Caco-2 (cell line): Measurements from ENCODE around the gene HEBP1. TPM values are rescaled to one million over a fixed set of nuclear protein-coding genes. Genes with fewer than 3 reads are reported as not detected.

Source experiments
- BruUV-seq: library from RNA; stranded (reverse); fragments of 400-500 nt; replicated peaks from 2 replicates; lab custom pipeline; 2021; lab: Mats Ljungman, UMichigan
- CTCF ChIA-PET: fragments of 300-600 bp; sonication (Branson Sonifier 250); formaldehyde crosslinking; loops from one replicate; lab custom pipeline; 2022; ENCODE audit warnings: antibody characterized with exemption; lab: Charles Lee
- POLR2A ChIA-PET: fragments of 300-600 bp; sonication (Branson Sonifier 250); formaldehyde crosslinking; loops from one replicate; lab custom pipeline; 2022; ENCODE audit warnings: antibody characterized with exemption; lab: Charles Lee
- DNase-seq, 2 experiments: peaks; one replicate each; pipeline versions ENCODE4 v3.0.0 to v3.0.0-alpha.2; 2020 to 2022
- H3K27me3 ChIP-seq: replicated peaks from 2 replicates; pipeline ENCODE4 v1.6.0; 2011; ENCODE audit warnings: low read length; ENCODE audit not compliant: control insufficient read depth, insufficient read depth
- H3K36me3 ChIP-seq: 2 replicates; pipeline ENCODE4 v1.5.1; 2011; ENCODE audit warnings: low read length; ENCODE audit not compliant: control insufficient read depth, insufficient read depth
- H3K4me1 ChIP-seq: fragments of 250-450 bp; sonication (Bioruptor Pico); 2 replicates; pipeline ENCODE4 v1.5.1; 2020; ENCODE audit warnings: mild to moderate bottlenecking
- H3K4me3 ChIP-seq: 2 replicates; pipeline ENCODE4 v1.5.1; 2011; ENCODE audit warnings: low read depth, mild to moderate bottlenecking, control low read depth, low read length
- H3K9me3 ChIP-seq: fragments of 250-450 bp; sonication (Bioruptor Pico); 2 replicates; pipeline ENCODE4 v1.5.1; 2020; ENCODE audit warnings: mild to moderate bottlenecking, moderate library complexity
- H3K27ac Mint-ChIP-seq: one replicate; pipeline ENCODE4 v1.8.0; 2022; ENCODE audit warnings: mixed read lengths; ENCODE audit not compliant: unreplicated experiment
- H3K27me3 Mint-ChIP-seq: one replicate; pipeline ENCODE4 v1.8.0; 2022; ENCODE audit warnings: mixed read lengths; ENCODE audit not compliant: insufficient read depth, unreplicated experiment
- H3K36me3 Mint-ChIP-seq: one replicate; pipeline ENCODE4 v1.8.0; 2022; ENCODE audit warnings: mild to moderate bottlenecking, mixed read lengths; ENCODE audit not compliant: insufficient read depth, unreplicated experiment
- H3K4me1 Mint-ChIP-seq: one replicate; pipeline ENCODE4 v1.8.0; 2022; ENCODE audit warnings: low read depth, mixed read lengths; ENCODE audit not compliant: unreplicated experiment
- H3K4me3 Mint-ChIP-seq: one replicate; pipeline ENCODE4 v1.8.0; 2022; ENCODE audit warnings: mild to moderate bottlenecking, moderate library complexity, mixed read lengths; ENCODE audit not compliant: unreplicated experiment
- H3K9me3 Mint-ChIP-seq: one replicate; pipeline ENCODE4 v1.8.0; 2022; ENCODE audit warnings: mixed read lengths; ENCODE audit not compliant: unreplicated experiment
- intact Hi-C: fragments of 100-400 bp; cut with micrococcal nuclease; formaldehyde crosslinking; loops from one replicate; pipeline ENCODE4 v1.10.0; 2022; ENCODE audit not compliant: unreplicated experiment
- total RNA-seq: library from RNA; stranded (reverse); gene quantifications from 2 replicates; pipeline ENCODE4 v1.2.3, GENCODE V29; 2022
- TF ChIP-seq, protein P1 (sequence below), 2 experiments: fragments of 200-600 bp in 1 of 2; IDR thresholded peaks; 1 replicate in 1 of 2; 2 replicates in 1 of 2; pipeline versions ENCODE4 v1.5.1 to v1.8.0; 2011 to 2022; ENCODE audit warnings: antibody characterized with exemption in 1 of 2, control low read depth in 1 of 2, inconsistent platforms in 1 of 2, low read depth in 1 of 2, low read length in 1 of 2, mild to moderate bottlenecking in 1 of 2, moderate library complexity in 1 of 2; ENCODE audit not compliant: insufficient read depth in 1 of 2, severe bottlenecking in 1 of 2, unreplicated experiment in 1 of 2

HEBP1 gene
- total RNA-seq, 1 experiment from 2014 or later = 55.8 TPM

- no peaks in the 10 kb centered on the region for H3K9me3 ChIP-seq
- no peak overlapping the region for H3K27ac Mint-ChIP-seq
- peaks cover 6% of the 10 kb centered on the region for H3K36me3 Mint-ChIP-seq
- TF ChIP-seq, protein P1, sequence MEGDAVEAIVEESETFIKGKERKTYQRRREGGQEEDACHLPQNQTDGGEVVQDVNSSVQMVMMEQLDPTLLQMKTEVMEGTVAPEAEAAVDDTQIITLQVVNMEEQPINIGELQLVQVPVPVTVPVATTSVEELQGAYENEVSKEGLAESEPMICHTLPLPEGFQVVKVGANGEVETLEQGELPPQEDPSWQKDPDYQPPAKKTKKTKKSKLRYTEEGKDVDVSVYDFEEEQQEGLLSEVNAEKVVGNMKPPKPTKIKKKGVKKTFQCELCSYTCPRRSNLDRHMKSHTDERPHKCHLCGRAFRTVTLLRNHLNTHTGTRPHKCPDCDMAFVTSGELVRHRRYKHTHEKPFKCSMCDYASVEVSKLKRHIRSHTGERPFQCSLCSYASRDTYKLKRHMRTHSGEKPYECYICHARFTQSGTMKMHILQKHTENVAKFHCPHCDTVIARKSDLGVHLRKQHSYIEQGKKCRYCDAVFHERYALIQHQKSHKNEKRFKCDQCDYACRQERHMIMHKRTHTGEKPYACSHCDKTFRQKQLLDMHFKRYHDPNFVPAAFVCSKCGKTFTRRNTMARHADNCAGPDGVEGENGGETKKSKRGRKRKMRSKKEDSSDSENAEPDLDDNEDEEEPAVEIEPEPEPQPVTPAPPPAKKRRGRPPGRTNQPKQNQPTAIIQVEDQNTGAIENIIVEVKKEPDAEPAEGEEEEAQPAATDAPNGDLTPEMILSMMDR (IDR thresholded peaks at IDR 0.05; ENCODE audit: insufficient read depth in 1 of 2, low read depth in 1 of 2, low read length in 1 of 2, severe bottlenecking in 1 of 2, unreplicated experiment in 1 of 2) = no peak
- H3K4me3 Mint-ChIP-seq = no peak overlapping the region
- DNase-seq = no peak
- CTCF ChIA-PET = interaction anchor here (0.7 to 1.5 kb wide), 2 partner anchors 10 to 224 kb away, joined by 4 read pairs; no protein-coding TSS in a partner anchor
- intact Hi-C loops = no loop called here
- peaks cover 46% of the 10 kb centered on the region for H3K4me1 Mint-ChIP-seq
- no peak overlapping the region for H3K4me3 ChIP-seq
- H3K9me3 Mint-ChIP-seq = no peaks in the 10 kb centered on the region
- peaks cover 42% of the 10 kb centered on the region for H3K4me1 ChIP-seq
- no peaks in the 10 kb centered on the region for H3K27me3 Mint-ChIP-seq
- POLR2A ChIA-PET = no interaction called here
- H3K27me3 ChIP-seq = no peaks in the 10 kb centered on the region
- 0 out of 2 replicates have a peak, but pooled peaks cover 2% of the 10 kb centered on the region for H3K36me3 ChIP-seq
- BruUV-seq = no TSS peak
Measured at GRCh38 chr12:12993367-12993766, 6.7 kb downstream of the HEBP1 start.

DNA sequence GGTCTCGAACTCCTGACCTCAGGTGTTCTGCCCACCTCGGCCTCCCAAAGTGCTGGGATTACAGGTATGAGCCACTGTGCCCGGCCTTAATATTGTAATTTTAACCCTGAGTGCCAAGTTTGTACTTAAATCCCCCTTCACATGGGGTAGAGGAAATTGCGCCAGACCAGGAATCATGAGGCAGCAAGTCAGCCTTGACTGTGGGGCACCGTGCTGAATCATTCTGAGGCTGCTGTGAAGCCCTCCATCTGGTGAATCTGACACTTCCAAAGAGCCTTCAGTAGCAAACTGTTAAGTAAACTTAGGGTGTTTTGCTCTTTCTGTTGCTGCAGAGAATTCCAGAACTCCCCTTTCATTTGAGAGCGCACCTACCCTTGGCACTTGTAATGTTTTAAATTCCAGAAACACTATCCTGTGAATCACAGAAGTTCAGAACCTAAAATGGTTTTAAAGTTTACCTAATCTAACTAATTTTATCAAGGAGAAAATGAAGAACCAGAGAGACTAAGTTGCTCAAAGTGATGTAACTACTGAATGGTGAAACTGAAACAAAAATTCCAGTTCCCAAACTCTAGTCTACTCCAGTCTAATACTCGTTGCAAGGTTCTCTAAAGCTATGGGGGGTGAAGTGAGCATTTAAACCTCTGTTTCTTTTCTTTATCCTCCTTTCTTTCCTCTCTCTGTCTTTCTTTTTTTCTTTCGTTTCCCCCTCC is 7.5 kb downstream of the HEBP1 start:
- no peaks in the 10 kb centered on the region for H3K9me3 ChIP-seq
- no peak overlapping the region for H3K27ac Mint-ChIP-seq
- no peaks in the 10 kb centered on the region for H3K27me3 Mint-ChIP-seq
- intact Hi-C loops = no loop called here
- CTCF ChIA-PET = interaction anchor here (0.7 to 1.5 kb wide), 2 partner anchors 9 to 225 kb away, joined by 4 read pairs; no protein-coding TSS in a partner anchor
- H3K4me3 Mint-ChIP-seq = no peak overlapping the region
- POLR2A ChIA-PET = no interaction called here
- H3K27me3 ChIP-seq = no peaks in the 10 kb centered on the region
- BruUV-seq = no TSS peak
- TF ChIP-seq, protein P1 (IDR thresholded peaks at IDR 0.05; ENCODE audit: insufficient read depth in 1 of 2, low read depth in 1 of 2, low read length in 1 of 2, severe bottlenecking in 1 of 2, unreplicated experiment in 1 of 2) = no peak
- peaks cover 6% of the 10 kb centered on the region for H3K36me3 Mint-ChIP-seq
- 0 out of 2 replicates have a peak, but pooled peaks cover 2% of the 10 kb centered on the region for H3K36me3 ChIP-seq
- H3K4me1 Mint-ChIP-seq = peaks cover 38% of the 10 kb centered on the region
- no peak overlapping the region for H3K4me3 ChIP-seq
- H3K4me1 ChIP-seq = peaks cover 36% of the 10 kb centered on the region
- no peak for DNase-seq
- no peaks in the 10 kb centered on the region for H3K9me3 Mint-ChIP-seq

DNA sequence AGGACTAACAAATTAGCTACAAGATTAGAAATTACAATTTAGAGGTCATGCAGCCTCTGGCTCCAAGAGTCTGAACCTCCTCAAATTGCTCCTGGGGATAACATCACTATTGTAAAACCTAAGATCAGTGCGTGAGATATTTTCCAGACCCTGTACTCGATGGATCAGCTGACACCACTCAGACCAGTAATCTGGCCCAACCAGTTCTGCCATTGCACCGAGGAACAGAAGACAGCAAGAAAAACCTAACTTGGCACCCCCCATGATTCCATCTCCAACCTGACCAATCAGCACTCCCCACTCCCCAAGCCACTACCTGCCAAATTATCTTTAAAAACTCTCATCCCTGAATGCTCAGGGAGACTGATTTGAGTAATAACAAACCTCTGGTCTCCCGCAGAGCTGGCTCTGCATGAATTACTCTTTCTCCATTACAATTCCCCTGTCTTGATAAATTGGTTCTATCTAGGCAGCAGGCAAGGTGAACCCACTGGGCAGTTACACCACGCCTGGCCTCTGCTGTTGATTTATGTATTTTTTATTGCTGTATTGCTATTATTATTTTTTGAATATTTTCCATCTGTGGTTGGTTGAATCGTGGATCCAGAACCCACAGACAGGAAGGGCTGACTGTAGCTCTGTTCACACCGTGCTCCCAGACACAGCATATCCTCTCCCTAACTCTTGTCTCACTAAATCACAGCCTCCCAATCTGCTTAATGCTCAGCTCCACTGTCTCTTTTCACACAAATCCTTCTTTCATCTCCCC is 9.2 kb downstream of the HEBP1 start:
- H3K27ac Mint-ChIP-seq = peak overlapping the region; percentile 6
- peak overlapping the region; percentile 0 for H3K4me3 Mint-ChIP-seq

More for the DNA sequence above, 9.2 kb downstream of the HEBP1 start:
- H3K36me3 ChIP-seq = peaks cover 6% of the 10 kb centered on the region; the same call in 1 of the 2 replicates
- no TSS peak for BruUV-seq
- H3K36me3 Mint-ChIP-seq = peaks cover 6% of the 10 kb centered on the region
- no peaks in the 10 kb centered on the region for H3K27me3 Mint-ChIP-seq
- ChIA-PET POLR2A (no interaction called here), CTCF (interaction anchor here (0.5 to 1.6 kb wide), 2 partner anchors 131 to 221 kb away, joined by 3 read pairs; no protein-coding TSS in a partner anchor)
- peaks cover 35% of the 10 kb centered on the region for H3K4me1 ChIP-seq
- H3K4me1 Mint-ChIP-seq = peaks cover 31% of the 10 kb centered on the region
- intact Hi-C loops = loop anchor here (1.0 kb wide), 1 partner anchor 8 kb away; no protein-coding TSS in a partner anchor
- H3K9me3 Mint-ChIP-seq = no peaks in the 10 kb centered on the region
- H3K27me3 ChIP-seq = no peaks in the 10 kb centered on the region
- peak; percentile 51 to 62 for DNase-seq
- H3K4me3 ChIP-seq = no peak overlapping the region
- H3K9me3 ChIP-seq = no peaks in the 10 kb centered on the region
- TF ChIP-seq, protein P1 (IDR thresholded peaks at IDR 0.05; ENCODE audit: insufficient read depth in 1 of 2, low read depth in 1 of 2, low read length in 1 of 2, severe bottlenecking in 1 of 2, unreplicated experiment in 1 of 2) = no peak
